Mesothelial cell of epicardium (in vitro differentiated cells): ENCODE results near the gene HAGH. TPM values are rescaled to one million over a fixed set of nuclear protein-coding genes. Genes with fewer than 3 reads are reported as not detected.

ENCODE experiments used
- DNase-seq, 2 experiments: peaks; one replicate each; pipeline ENCODE4 v3.0.0; 2021; ENCODE audit warnings: low spot score in 2 of 2; ENCODE audit not compliant: unreplicated experiment in 2 of 2
- H3K27ac Mint-ChIP-seq: 2 replicates; pipeline ENCODE4 v1.8.0; 2021; ENCODE audit warnings: mixed read lengths
- H3K27me3 Mint-ChIP-seq: 2 replicates; pipeline ENCODE4 v1.8.0; 2021; ENCODE audit warnings: low read depth, mixed read lengths
- H3K36me3 Mint-ChIP-seq: 2 replicates; pipeline ENCODE4 v1.8.0; 2021; ENCODE audit warnings: mixed read lengths
- H3K4me1 Mint-ChIP-seq: 2 replicates; pipeline ENCODE4 v1.8.0; 2021; ENCODE audit warnings: mixed read lengths
- H3K4me3 Mint-ChIP-seq: 2 replicates; pipeline ENCODE4 v1.8.0; 2021; ENCODE audit warnings: mild to moderate bottlenecking, moderate library complexity, mixed read lengths
- H3K9me3 Mint-ChIP-seq: 2 replicates; pipeline ENCODE4 v1.8.0; 2021; ENCODE audit warnings: mixed read lengths
- total RNA-seq: library from RNA; stranded (reverse); gene quantifications from 3 replicates; pipeline ENCODE4 v1.2.1, GENCODE V29; 2021
- TF ChIP-seq, protein P1 (sequence below): fragments of 200-600 bp; sonication (generic); IDR thresholded peaks from one replicate; pipeline ENCODE4 v1.5.0; 2021; ENCODE audit warnings: antibody characterized with exemption; ENCODE audit not compliant: unreplicated experiment

HAGH gene
- total RNA-seq, 1 donor from 2014 or later: 27.8 TPM

DNA sequence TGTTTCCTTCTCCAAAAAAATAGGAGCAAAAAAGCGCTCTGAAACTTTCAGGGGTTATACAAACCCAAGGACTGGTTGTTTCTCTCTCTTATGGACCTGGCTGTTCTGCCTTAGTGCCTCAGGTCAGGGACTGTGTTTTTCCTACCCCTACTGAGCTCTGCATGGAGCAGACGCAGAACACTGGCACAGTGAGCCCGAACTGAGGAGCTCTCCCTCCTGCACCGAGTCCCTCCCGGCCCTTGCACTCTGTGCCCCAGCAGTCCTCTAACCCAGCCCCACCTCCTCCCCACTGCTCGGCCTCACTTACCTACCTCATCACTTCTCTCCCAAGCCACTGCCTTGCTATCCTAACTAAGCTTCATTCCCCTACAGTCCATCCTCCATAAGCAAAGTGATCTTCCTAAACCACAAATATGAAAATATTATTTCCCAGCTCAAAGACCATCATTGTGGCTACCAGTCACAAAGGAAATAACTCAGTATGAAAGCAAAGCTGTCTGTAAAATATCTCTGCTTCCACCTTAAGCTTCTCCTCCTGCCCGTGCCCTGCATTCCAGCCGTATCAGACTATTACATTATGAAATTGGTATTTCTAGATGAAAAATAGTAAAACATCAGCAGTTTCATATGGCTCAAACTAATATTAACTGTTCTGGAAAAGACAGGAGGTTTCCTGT, 31.7 kb upstream of the HAGH start:
- peaks cover 74% of the 10 kb centered on the region for H3K27me3 Mint-ChIP-seq
- peaks cover 17% of the 10 kb centered on the region for H3K4me1 Mint-ChIP-seq
- DNase-seq: no peak
- H3K27ac Mint-ChIP-seq: peak overlapping the region; percentile 84
- H3K9me3 Mint-ChIP-seq: no peaks in the 10 kb centered on the region
- no peak overlapping the region for H3K4me3 Mint-ChIP-seq
- TF ChIP-seq, protein P1, sequence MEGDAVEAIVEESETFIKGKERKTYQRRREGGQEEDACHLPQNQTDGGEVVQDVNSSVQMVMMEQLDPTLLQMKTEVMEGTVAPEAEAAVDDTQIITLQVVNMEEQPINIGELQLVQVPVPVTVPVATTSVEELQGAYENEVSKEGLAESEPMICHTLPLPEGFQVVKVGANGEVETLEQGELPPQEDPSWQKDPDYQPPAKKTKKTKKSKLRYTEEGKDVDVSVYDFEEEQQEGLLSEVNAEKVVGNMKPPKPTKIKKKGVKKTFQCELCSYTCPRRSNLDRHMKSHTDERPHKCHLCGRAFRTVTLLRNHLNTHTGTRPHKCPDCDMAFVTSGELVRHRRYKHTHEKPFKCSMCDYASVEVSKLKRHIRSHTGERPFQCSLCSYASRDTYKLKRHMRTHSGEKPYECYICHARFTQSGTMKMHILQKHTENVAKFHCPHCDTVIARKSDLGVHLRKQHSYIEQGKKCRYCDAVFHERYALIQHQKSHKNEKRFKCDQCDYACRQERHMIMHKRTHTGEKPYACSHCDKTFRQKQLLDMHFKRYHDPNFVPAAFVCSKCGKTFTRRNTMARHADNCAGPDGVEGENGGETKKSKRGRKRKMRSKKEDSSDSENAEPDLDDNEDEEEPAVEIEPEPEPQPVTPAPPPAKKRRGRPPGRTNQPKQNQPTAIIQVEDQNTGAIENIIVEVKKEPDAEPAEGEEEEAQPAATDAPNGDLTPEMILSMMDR: no peak
- H3K36me3 Mint-ChIP-seq: no peaks in the 10 kb centered on the region

DNA sequence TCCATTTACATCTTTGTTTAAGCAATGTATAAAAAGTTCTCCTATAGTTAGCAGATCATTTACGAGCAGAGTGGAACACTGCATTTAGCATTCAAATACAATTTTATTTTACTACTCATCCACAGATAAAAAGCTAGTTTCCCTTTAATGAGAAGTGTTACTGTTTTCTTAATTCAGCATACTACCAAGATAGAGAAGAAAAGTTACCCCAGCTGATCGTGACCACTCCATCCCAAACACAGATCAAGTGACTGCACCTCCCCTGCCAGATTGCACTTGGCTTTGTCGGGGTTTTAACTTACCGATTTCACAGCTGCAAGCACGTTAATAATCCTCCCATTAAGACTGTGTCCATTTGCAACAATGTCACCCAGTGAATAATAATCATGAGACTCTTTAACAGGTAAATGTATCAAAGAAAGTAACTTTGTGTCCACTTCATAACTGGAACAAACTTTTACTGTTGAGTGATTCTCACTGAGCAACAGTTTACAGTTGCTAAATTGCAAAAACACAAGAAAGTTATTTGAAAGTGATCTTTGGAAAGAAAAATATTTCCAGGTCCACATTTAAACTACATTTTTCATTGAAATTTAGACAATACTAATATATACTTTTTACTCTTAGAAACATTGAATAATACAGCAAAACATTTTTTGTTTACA, 30.9 kb upstream of the HAGH start:
- Mint-ChIP-seq H3K4me3 (no peak overlapping the region), H3K9me3 (no peaks in the 10 kb centered on the region), H3K36me3 (no peaks in the 10 kb centered on the region), H3K27ac (no peak overlapping the region), H3K27me3 (peaks cover 81% of the 10 kb centered on the region), H3K4me1 (peaks cover 17% of the 10 kb centered on the region)
- DNase-seq: no peak
- TF ChIP-seq, protein P1: no peak

DNA sequence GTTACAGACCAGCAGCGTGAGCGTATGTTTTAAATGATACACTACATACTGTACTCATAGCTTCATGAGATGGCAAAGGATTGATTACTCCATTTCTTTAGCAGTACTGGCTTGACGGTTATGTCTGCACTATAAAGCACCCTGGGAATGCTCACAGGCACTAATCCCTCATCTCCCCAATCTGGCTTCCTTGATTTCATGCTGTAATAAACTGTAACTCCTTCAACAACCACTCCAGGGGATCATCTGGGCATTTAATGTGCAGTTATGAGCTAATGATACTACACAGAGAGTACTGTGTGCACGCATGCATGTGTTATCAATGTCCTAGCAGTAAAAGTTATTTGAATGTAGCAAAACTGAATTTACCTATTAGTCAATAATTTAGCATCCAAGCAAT, 25.2 kb upstream of the HAGH start:
- H3K9me3 Mint-ChIP-seq: no peaks in the 10 kb centered on the region
- H3K4me1 Mint-ChIP-seq: peaks cover 4% of the 10 kb centered on the region
- no peak for DNase-seq
- H3K4me3 Mint-ChIP-seq: no peak overlapping the region
- H3K36me3 Mint-ChIP-seq: no peaks in the 10 kb centered on the region
- TF ChIP-seq, protein P1: no peak
- peaks cover 63% of the 10 kb centered on the region for H3K27me3 Mint-ChIP-seq
- no peak overlapping the region for H3K27ac Mint-ChIP-seq

DNA sequence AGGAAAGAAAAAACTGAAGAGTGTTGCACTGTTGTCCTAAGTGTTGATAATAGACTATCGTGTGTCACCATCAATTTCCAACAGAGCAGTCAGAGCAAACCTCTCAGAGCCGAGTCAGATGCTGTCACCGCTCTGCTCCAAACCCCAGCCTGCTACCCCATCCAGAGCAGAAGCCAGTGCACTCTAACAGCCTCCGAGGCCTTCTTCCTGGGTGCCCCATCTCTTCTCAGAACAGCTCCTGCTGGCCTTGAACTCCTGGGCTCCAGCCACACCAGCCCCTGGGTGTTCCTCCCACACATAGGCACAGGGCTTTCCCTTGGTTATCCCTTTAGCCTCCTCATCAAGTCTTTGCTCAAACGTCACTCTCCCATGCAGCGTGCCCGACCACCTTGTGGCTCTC, 24.4 kb upstream of the HAGH start:
- H3K4me1 Mint-ChIP-seq: peaks cover 4% of the 10 kb centered on the region
- H3K4me3 Mint-ChIP-seq: no peak overlapping the region
- peaks cover 69% of the 10 kb centered on the region for H3K27me3 Mint-ChIP-seq
- no peak for DNase-seq
- no peaks in the 10 kb centered on the region for H3K36me3 Mint-ChIP-seq
- TF ChIP-seq, protein P1: no peak
- H3K27ac Mint-ChIP-seq: no peak overlapping the region
- H3K9me3 Mint-ChIP-seq: no peaks in the 10 kb centered on the region

DNA sequence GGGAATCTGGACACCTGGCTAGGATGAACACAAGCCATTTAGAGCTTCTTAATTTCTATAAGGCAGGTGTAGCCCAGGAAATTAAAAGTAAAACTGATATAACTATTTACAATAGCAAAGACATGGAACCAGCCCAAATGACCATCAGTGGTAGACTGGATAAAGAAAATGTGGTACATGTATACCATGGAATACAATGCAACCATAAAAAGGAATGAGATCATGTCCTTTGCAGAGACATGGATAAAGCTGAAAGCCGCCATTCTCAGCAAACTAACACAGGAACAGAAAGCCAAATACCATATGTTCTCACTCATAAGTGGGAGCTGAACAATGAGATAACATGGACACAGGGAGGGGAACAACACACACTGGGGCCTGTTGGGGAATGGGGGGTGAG, 19.8 kb upstream of the HAGH start:
- H3K27ac Mint-ChIP-seq: no peak overlapping the region
- no peaks in the 10 kb centered on the region for H3K9me3 Mint-ChIP-seq
- no peak overlapping the region for H3K4me3 Mint-ChIP-seq
- DNase-seq: no peak
- TF ChIP-seq, protein P1: no peak
- peaks cover 39% of the 10 kb centered on the region for H3K27me3 Mint-ChIP-seq
- H3K4me1 Mint-ChIP-seq: no peaks in the 10 kb centered on the region
- no peaks in the 10 kb centered on the region for H3K36me3 Mint-ChIP-seq
